Endothelial cell of umbilical vein (primary cell): Measurements from ENCODE around the gene DEGS2. TPM values are rescaled to one million over a fixed set of nuclear protein-coding genes. Genes with fewer than 3 reads are reported as not detected.

ENCODE experiments used
- BruUV-seq: library from RNA; stranded (reverse); fragments of 400-500 nt; replicated peaks from 2 replicates; lab custom pipeline; 2021; lab: Mats Ljungman, UMichigan
- CTCF ChIA-PET: fragments of 300-600, 350-600 bp; sonication (Branson Sonifier 250); formaldehyde crosslinking; loops from one replicate; lab custom pipeline; 2021; ENCODE audit warnings: antibody characterized with exemption, inconsistent platforms; lab: Charles Lee
- POLR2A ChIA-PET: fragments of 300-600, 350-600 bp; sonication (Branson Sonifier 250); formaldehyde crosslinking; loops from one replicate; lab custom pipeline; 2021; ENCODE audit warnings: antibody characterized with exemption, inconsistent platforms; lab: Charles Lee
- DNase-seq: peaks from one replicate; pipeline ENCODE4 v3.0.0-alpha.2; 2011; ENCODE audit warnings: low read depth, low spot score
- FAIRE-seq: peaks from 2 replicates; lab custom pipeline; 2011; peaks lifted over from hg19 to GRCh38; lab: Jason Lieb, UNC
- H2AFZ ChIP-seq: 2 replicates; pipeline ENCODE4 v1.6.0; 2012; ENCODE audit warnings: low read depth, low read length, control low read depth, inconsistent platforms
- H3K27ac ChIP-seq: 2 replicates; pipeline ENCODE4 v1.5.1; 2011; ENCODE audit warnings: low read depth, mild to moderate bottlenecking, control low read depth, low read length, moderate library complexity; ENCODE audit not compliant: insufficient read depth
- H3K27me3 ChIP-seq, 2 experiments: 2 replicates each; pipeline versions ENCODE4 v1.6.0 to v1.6.1; 2011; ENCODE audit warnings: low read length in 2 of 2, mixed read lengths in 1 of 2; ENCODE audit not compliant: control insufficient read depth in 2 of 2, insufficient read depth in 2 of 2
- H3K36me3 ChIP-seq, 2 experiments: 2 replicates in 1 of 2; 3 replicates in 1 of 2; pipeline ENCODE4 v1.5.1; 2011; ENCODE audit warnings: low read length in 2 of 2, mild to moderate bottlenecking in 1 of 2, moderate library complexity in 1 of 2; ENCODE audit not compliant: control insufficient read depth in 2 of 2, insufficient read depth in 2 of 2; ENCODE audit errors: extremely low read depth in 1 of 2
- H3K4me1 ChIP-seq: 3 replicates; pipeline ENCODE4 v1.5.1; 2011; ENCODE audit warnings: mild to moderate bottlenecking, low read length; ENCODE audit not compliant: control insufficient read depth, insufficient read depth; ENCODE audit errors: extremely low read depth
- H3K4me2 ChIP-seq: 2 replicates; pipeline ENCODE4 v1.6.1; 2011; ENCODE audit warnings: low read length, control low read depth, mixed read lengths; ENCODE audit not compliant: insufficient read depth
- H3K4me3 ChIP-seq, 3 experiments: fragments of 200-600 bp in 1 of 3; sonication (generic), shearing (Covaris generic) in 1 of 3; replicated peaks in 1 of 3; 2 replicates each; pipeline ENCODE4 v1.5.1; 2011 to 2016; ENCODE audit warnings: control low read depth in 3 of 3, low read length in 3 of 3, mild to moderate bottlenecking in 2 of 3, inconsistent platforms in 1 of 3, low read depth in 1 of 3, moderate library complexity in 1 of 3; ENCODE audit not compliant: insufficient read depth in 1 of 3
- H3K79me2 ChIP-seq: 2 replicates; pipeline ENCODE4 v1.6.0; 2012; ENCODE audit warnings: low read length, inconsistent platforms; ENCODE audit not compliant: control insufficient read depth, insufficient read depth
- H3K9ac ChIP-seq: replicated peaks from 2 replicates; pipeline ENCODE3; 2011; ENCODE audit warnings: low read length, control low read depth; ENCODE audit not compliant: insufficient read depth; ENCODE audit errors: extremely low read depth
- H3K9me1 ChIP-seq: replicated peaks from 3 replicates; pipeline ENCODE4 v1.6.0; 2011; ENCODE audit warnings: mild to moderate bottlenecking, low read length; ENCODE audit not compliant: control insufficient read depth, insufficient read depth; ENCODE audit errors: extremely low read depth
- H3K9me3 ChIP-seq: replicated peaks from 2 replicates; pipeline ENCODE4 v1.5.1; 2012; ENCODE audit warnings: low read length, inconsistent platforms; ENCODE audit not compliant: control insufficient read depth, insufficient read depth
- H4K20me1 ChIP-seq: replicated peaks from 2 replicates; pipeline ENCODE3; 2011; ENCODE audit warnings: mild to moderate bottlenecking, low read length; ENCODE audit not compliant: control insufficient read depth, insufficient read depth; ENCODE audit errors: extremely low read depth
- CTCF ChIP-seq, 2 donors: IDR thresholded peaks; 1 replicate in 1 of 2; 2 replicates in 1 of 2; pipeline ENCODE4 v1.5.1; 2011; ENCODE audit warnings: low read length in 2 of 2, mild to moderate bottlenecking in 2 of 2, moderate library complexity in 2 of 2, control low read depth in 1 of 2, inconsistent platforms in 1 of 2, low read depth in 1 of 2; ENCODE audit not compliant: insufficient read depth in 1 of 2; ENCODE audit errors: extremely low read depth in 1 of 2
- EZH2 ChIP-seq: IDR thresholded peaks from 2 replicates; pipeline ENCODE4 v1.6.1; 2012; ENCODE audit warnings: borderline replicate concordance, low read depth, mild to moderate bottlenecking, moderate library complexity, low read length, inconsistent platforms; ENCODE audit not compliant: severe bottlenecking
- FOS ChIP-seq: IDR thresholded peaks from 2 replicates; pipeline ENCODE4 v1.6.1; 2011; ENCODE audit warnings: mild to moderate bottlenecking, low read length, moderate library complexity, borderline replicate concordance; ENCODE audit not compliant: insufficient read depth
- MAX ChIP-seq: IDR thresholded peaks from 2 replicates; pipeline ENCODE4 v1.6.1; 2011; ENCODE audit not compliant: insufficient read depth, insufficient read length
- MYC ChIP-seq: IDR thresholded peaks from one replicate; pipeline ENCODE4 v1.6.1; 2011; ENCODE audit warnings: mild to moderate bottlenecking, low read depth, low read length
- POLR2A ChIP-seq: IDR thresholded peaks from 2 replicates; pipeline ENCODE4 v1.6.1; 2012; ENCODE audit warnings: low read depth, mild to moderate bottlenecking, control low read depth, low read length
- POLR2AphosphoS5 ChIP-seq: IDR thresholded peaks from 2 replicates; pipeline ENCODE4 v1.6.1; 2012; ENCODE audit warnings: low read depth, mild to moderate bottlenecking, control low read depth, low read length, moderate library complexity; ENCODE audit not compliant: insufficient read depth
- dilution Hi-C: fragments of 300-500 bp; cut with MboI; formaldehyde crosslinking; loops from one replicate; pipeline ENCODE4 v1.15.0; 2019; ENCODE audit warnings: low sequenced_read_pairs; ENCODE audit not compliant: extremely low pct_ligation_motif_present
- intact Hi-C: fragments of 100-400 bp; cut with micrococcal nuclease; formaldehyde crosslinking; loops from one replicate; pipeline ENCODE4 v1.10.0; 2022
- polyA plus RNA-seq, 4 experiments: library from polyadenylated mRNA; depleted of rRNA in 3 of 4; stranded (reverse) in 3 of 4; unstranded in 1 of 4; fragments of >200 nt; gene quantifications; 2 replicates each; pipeline versions ENCODE4 v1.2.1 to v1.2.3, GENCODE V29; 2011 to 2012; ENCODE audit warnings: missing spikeins in 1 of 4
- total RNA-seq: library from RNA; stranded (reverse); gene quantifications from 2 replicates; pipeline ENCODE4 v1.2.3, GENCODE V29; 2021

DEGS2 gene
- total and polyA plus RNA-seq, 2 donors (not counting 3 experiments of a cell fraction or from before 2014, with no cell fraction given), result 0.06 TPM; not detected in 1

GRCh38 chr14:100109594-100109955 is 49.9 kb downstream of the DEGS2 start:
- Histone ChIP-seq H3K9me1 (no peaks in the 10 kb centered on the region), H3K27ac (no peak overlapping the region), H3K4me3 (no peak overlapping the region), H3K4me1 (peaks cover 16% of the 10 kb centered on the region), H3K36me3 (no peaks in the 10 kb centered on the region), H3K9ac (no peak overlapping the region), H3K9me3 (no peaks in the 10 kb centered on the region), H4K20me1 (no peaks in the 10 kb centered on the region), H3K27me3 (no peaks in the 10 kb centered on the region), H2AFZ (no peak overlapping the region), H3K4me2 (no peak overlapping the region), H3K79me2 (no peaks in the 10 kb centered on the region)
- DNase-seq (no peak), FAIRE-seq (no peak)
- dilution Hi-C loops, result no loop called here
- intact Hi-C loops, result no loop called here
- no TSS peak for BruUV-seq
- CTCF ChIA-PET, result interaction anchor here (2.1 to 6.2 kb wide), 4 partner anchors 8 to 128 kb away, joined by 15 to 150 read pairs (median 30); no protein-coding TSS in a partner anchor
- TF ChIP-seq FOS (no peak), EZH2 (no peak), MYC (no peak), POLR2AphosphoS5 (no peak), MAX (no peak), CTCF (IDR thresholded peaks at IDR 0.05; ENCODE audit: extremely low read depth in 1 of 2, insufficient read depth in 1 of 2, low read depth in 1 of 2, low read length in 2 of 2) (no peak), POLR2A (no peak)
- POLR2A ChIA-PET, result no interaction called here
